Brain microvascular endothelial cell (primary cell): ENCODE measurements around the gene MICAL2.

Experiments
- DNase-seq: peaks from one replicate; pipeline ENCODE4 v3.0.0-alpha.2; 2020
- H3K27ac ChIP-seq: fragments of 250-450 bp; sonication (Bioruptor Pico); 2 replicates; pipeline ENCODE4 v1.5.1; 2020; ENCODE audit warnings: mild to moderate bottlenecking, moderate library complexity
- H3K27me3 ChIP-seq: fragments of 250-450 bp; sonication (Bioruptor Pico); replicated peaks from 2 replicates; pipeline ENCODE4 v1.5.1; 2020; ENCODE audit warnings: mild to moderate bottlenecking
- H3K36me3 ChIP-seq: fragments of 250-450 bp; sonication (Bioruptor Pico); replicated peaks from 2 replicates; pipeline ENCODE4 v1.5.1; 2020; ENCODE audit warnings: mild to moderate bottlenecking
- H3K4me3 ChIP-seq: 2 replicates; pipeline ENCODE4 v1.5.1; 2011; ENCODE audit warnings: low read depth, mild to moderate bottlenecking, control low read depth, low read length, moderate library complexity
- in situ Hi-C: cut with HindIII; loops from 2 replicates; pipeline ENCODE4 v1.10.0; 2017; ENCODE audit warnings: low sequenced_read_pairs, low pct_ligation_motif_present
- TF ChIP-seq, protein P1 (sequence below): IDR thresholded peaks from 2 replicates; pipeline ENCODE4 v1.5.1; 2011; ENCODE audit warnings: low read depth, mild to moderate bottlenecking, moderate library complexity, low read length, control low read depth, inconsistent platforms; ENCODE audit errors: missing control alignments

MICAL2 gene

DNA sequence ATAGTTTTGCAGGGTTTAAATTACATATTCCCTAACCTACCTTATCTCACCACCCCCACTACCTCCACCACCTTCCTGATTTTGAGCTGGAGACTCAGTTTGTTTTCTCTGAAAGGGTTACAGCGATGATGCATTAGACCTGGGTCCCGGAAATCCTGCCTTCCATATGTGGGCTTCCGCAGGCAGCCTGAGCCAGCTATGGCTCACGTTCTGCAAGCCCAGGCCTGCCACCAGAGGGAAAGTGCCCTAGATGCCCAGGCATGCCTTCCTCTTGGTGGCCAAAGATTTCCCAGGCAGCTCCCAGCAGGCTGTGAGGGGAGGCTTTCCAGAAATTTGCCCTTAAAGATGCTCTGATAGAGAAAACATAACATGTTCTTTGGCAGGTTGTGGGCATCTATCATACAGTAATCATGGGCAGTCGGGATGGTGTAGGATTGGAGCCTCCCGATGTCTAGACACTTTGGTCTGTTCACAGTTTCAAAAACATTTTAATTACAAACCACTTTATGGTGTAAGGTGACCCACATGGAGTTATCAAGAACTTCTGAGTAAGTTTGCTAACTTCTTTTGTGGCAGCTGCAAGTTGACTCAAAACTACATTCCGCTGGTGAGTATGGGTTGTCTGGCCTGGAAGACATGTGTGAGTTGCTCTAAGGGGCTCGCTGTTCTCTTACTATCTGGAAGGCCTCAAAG is 79.3 kb downstream of the MICAL2 start:
- H3K36me3 ChIP-seq = peaks cover 72% of the 10 kb centered on the region
- H3K4me3 ChIP-seq = no peak overlapping the region
- DNase-seq = no peak
- H3K27me3 ChIP-seq = no peaks in the 10 kb centered on the region
- H3K27ac ChIP-seq = no peak overlapping the region
- in situ Hi-C loops = no loop called here
- TF ChIP-seq, protein P1, sequence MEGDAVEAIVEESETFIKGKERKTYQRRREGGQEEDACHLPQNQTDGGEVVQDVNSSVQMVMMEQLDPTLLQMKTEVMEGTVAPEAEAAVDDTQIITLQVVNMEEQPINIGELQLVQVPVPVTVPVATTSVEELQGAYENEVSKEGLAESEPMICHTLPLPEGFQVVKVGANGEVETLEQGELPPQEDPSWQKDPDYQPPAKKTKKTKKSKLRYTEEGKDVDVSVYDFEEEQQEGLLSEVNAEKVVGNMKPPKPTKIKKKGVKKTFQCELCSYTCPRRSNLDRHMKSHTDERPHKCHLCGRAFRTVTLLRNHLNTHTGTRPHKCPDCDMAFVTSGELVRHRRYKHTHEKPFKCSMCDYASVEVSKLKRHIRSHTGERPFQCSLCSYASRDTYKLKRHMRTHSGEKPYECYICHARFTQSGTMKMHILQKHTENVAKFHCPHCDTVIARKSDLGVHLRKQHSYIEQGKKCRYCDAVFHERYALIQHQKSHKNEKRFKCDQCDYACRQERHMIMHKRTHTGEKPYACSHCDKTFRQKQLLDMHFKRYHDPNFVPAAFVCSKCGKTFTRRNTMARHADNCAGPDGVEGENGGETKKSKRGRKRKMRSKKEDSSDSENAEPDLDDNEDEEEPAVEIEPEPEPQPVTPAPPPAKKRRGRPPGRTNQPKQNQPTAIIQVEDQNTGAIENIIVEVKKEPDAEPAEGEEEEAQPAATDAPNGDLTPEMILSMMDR = no peak

DNA sequence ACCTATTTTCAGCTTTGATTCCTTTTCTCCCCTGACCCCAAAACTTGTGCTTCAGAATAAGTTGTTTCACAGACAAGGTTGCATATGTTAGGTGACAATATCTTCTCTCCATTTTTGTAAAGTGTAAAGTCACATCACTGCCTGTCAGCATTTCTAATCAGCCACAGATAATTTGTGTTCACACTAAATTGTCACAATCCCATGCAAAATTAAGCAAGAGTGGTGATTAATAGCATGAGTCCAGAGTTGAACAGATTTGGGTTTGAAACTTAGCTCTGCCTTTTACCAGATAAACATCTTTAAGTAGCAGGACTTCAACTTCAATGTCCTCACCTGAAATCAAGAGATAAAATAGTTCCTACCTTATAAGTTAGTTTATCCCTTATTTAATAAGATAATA is 80.1 kb downstream of the MICAL2 start:
- TF ChIP-seq, protein P1 = no peak
- no peaks in the 10 kb centered on the region for H3K27me3 ChIP-seq
- H3K27ac ChIP-seq = peak overlapping the region; percentile 10
- no peak overlapping the region for H3K4me3 ChIP-seq
- H3K36me3 ChIP-seq = peaks cover 70% of the 10 kb centered on the region
- no peak for DNase-seq
- in situ Hi-C loops = no loop called here

DNA sequence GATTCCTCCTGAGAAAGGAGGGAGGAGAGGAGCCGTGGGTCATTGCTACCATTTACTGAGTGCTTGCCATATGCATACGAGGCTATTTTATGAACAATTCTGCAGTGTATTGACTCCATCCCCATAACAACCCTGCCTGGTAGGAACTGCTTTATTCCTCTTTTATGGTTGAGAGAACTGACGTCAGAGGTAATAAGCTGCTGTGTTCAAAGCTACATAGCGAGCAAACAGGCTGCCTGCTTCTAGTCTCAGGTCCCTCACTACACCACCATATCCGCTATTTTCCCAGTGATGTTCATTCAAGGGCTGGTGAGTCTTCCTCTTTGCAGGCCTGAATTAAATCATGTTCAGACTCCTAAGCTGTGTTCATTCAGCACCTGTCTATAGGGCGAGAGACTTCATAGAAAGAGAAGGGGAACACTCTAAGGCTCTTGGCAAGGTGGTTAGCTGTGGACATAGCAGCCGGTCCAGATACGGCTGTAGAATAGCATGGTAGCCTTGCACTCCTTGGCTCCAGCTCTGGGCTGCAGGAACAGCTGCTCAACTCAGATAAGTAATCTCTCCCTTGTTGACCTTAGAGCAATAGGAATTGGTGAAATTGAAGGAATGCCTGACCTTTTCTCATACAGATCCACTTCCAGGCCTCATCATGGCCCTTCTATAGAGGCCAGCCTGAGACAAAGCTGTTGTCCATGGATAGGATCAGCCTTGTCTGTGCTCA is 82.6 kb downstream of the MICAL2 start:
- DNase-seq = no peak
- Histone ChIP-seq H3K27me3 (no peaks in the 10 kb centered on the region), H3K27ac (no peak overlapping the region), H3K36me3 (peaks cover 72% of the 10 kb centered on the region), H3K4me3 (no peak overlapping the region)
- TF ChIP-seq, protein P1 = no peak
- in situ Hi-C loops = no loop called here

DNA sequence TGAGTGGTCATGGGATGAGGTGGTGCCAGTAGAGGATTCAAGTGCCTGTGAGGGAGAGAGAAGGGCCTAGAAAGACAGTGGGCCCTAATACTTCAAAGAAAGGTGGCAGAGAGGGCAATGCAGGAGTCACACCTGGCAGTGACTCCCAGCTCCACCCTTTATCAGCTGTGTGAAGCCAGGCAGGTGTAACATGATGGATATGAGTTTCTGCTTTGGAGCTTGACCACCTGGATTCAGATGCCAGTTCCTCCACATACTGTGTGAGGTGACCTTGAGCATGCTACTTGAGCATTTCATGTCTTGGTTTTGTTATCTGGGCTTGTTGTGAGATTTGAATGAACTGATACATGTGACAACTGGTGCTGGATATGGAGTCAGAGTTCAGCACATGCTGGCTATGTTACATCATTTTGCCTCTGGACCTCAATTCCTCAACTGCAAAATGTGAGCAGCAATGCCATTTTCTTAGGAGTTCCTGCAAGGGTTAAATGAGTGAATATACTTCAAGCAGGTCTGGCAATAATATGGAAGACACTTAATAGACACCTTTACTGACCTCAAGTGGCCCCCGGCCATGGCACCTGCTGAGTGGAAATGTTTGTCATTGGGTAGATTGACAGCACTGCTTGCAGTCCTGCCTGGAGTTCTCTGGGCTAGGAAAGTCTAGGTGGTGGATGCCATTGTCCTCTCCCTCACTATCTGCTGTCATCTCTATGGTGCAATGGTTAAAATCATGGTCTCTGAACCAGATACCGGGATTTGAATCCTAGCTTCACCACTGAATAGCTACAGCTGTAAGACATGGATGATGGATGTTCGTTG is 83.3 kb downstream of the MICAL2 start:
- no peak for DNase-seq
- peaks cover 74% of the 10 kb centered on the region for H3K36me3 ChIP-seq
- in situ Hi-C loops = no loop called here
- no peak overlapping the region for H3K27ac ChIP-seq
- H3K27me3 ChIP-seq = no peaks in the 10 kb centered on the region
- TF ChIP-seq, protein P1 = no peak
- no peak overlapping the region for H3K4me3 ChIP-seq

DNA sequence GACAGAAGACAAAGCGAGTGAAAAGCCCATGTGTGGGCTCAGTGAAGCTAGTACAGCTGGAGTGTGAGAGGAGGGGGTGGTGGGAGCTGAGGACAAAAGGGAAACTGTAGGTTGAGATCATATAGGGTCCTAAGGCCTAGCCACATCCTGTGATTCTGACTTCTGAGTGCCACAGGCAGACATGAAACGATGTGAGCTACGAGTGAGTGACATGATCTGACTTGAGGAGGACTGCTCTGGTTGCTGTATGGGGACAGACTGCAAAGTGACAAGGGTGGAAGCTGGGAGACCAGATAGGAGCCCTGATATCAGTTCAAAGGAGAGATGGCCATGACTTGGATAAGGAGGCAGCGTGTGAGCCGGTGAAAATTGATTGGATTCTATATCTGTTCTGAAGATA is 85.4 kb downstream of the MICAL2 start:
- peak overlapping the region; percentile 99 for H3K27ac ChIP-seq
- DNase-seq = no peak
- in situ Hi-C loops = no loop called here
- TF ChIP-seq, protein P1 = no peak
- H3K27me3 ChIP-seq = no peaks in the 10 kb centered on the region
- no peak overlapping the region for H3K4me3 ChIP-seq
- peaks cover 73% of the 10 kb centered on the region for H3K36me3 ChIP-seq
